Sigmoid colon (tissue), 4 donors: ENCODE results near the gene ETV6.

Experiments used
- CTCF ChIP-seq, 4 experiments: fragments of 450-650 bp in 3 of 4; fragments of 200-600 bp in 1 of 4; IDR thresholded peaks; one replicate each; pipeline ENCODE4 v1.5.1; 2016 to 2019; ENCODE audit warnings: antibody characterized with exemption in 4 of 4, mild to moderate bottlenecking in 3 of 4, moderate library complexity in 2 of 4
- POLR2A ChIP-seq, 2 donors: fragments of 450-650 bp; IDR thresholded peaks; one replicate each; pipeline ENCODE4 v1.6.1; 2016; ENCODE audit warnings: antibody characterized with exemption in 2 of 2, mild to moderate bottlenecking in 2 of 2, moderate library complexity in 2 of 2
- POLR2AphosphoS5 ChIP-seq, 4 donors: sonication (generic); formaldehyde crosslinking; IDR thresholded peaks; one replicate each; pipeline ENCODE4 v1.6.1; 2017; ENCODE audit warnings: antibody characterized with exemption in 4 of 4

- TF ChIP-seq CTCF (IDR thresholded peaks at IDR 0.05) (no peak), POLR2AphosphoS5 (IDR thresholded peaks at IDR 0.05) (no peak), POLR2A (IDR thresholded peaks at IDR 0.05) (no peak)
Observed at GRCh38 chr12:11642785-11643184, 6.7 kb upstream of the ETV6 start.
